ENCODE results near the gene NINJ2. TPM values are rescaled to one million over a fixed set of nuclear protein-coding genes. Genes with fewer than 3 reads are reported as not detected.

NINJ2 gene
- total RNA-seq, 4 donors from 2014 or later: 0.49 to 7.2 (median 2.0) TPM

- no peaks in the 10 kb centered on the region for H3K9me3 ChIP-seq
- no peak overlapping the region for H3K4me3 ChIP-seq (replicated peaks in 1 of 3)
- TF ChIP-seq POLR2A (IDR thresholded peaks at IDR 0.05) (no peak), CTCF (IDR thresholded peaks at IDR 0.05) (no peak)
- intact Hi-C loops (cut with DNase I): loop anchor here (5.0 to 10.0 kb wide), 3 partner anchors 184 to 526 kb away; partner anchors contain the start of gene WNK1
- H3K36me3 ChIP-seq: no peaks in the 10 kb centered on the region
- H3K27ac ChIP-seq: no peak overlapping the region
- WGBS, 2 donors: 78 to 84% methylated on average over 4 to 6 of the region's 6 CpGs
- peaks cover 3% of the 10 kb centered on the region for H3K27me3 ChIP-seq
- H3K4me1 ChIP-seq: peaks cover 8 to 26% of the 10 kb centered on the region in 2 donors
- no peak for DNase-seq
Measured at GRCh38 chr12:568486-568885, 94.8 kb downstream of the NINJ2 start.

- no peak overlapping the region for H3K4me3 ChIP-seq (replicated peaks in 1 of 3)
- TF ChIP-seq POLR2A (IDR thresholded peaks at IDR 0.05) (no peak), CTCF (IDR thresholded peaks at IDR 0.05) (no peak)
- no peaks in the 10 kb centered on the region for H3K9me3 ChIP-seq
- peaks cover 8 to 12% of the 10 kb centered on the region in 2 donors for H3K4me1 ChIP-seq
- no peaks in the 10 kb centered on the region for H3K36me3 ChIP-seq
- peaks cover 3% of the 10 kb centered on the region for H3K27me3 ChIP-seq
- no peak overlapping the region for H3K27ac ChIP-seq
- no peak for DNase-seq
- intact Hi-C loops (cut with DNase I): loop anchor here (5.0 to 10.0 kb wide), 3 partner anchors 187 to 529 kb away; partner anchors contain the start of gene WNK1
- 95 to 96% methylated on average over 16 to 21 of the region's 21 CpGs for WGBS, 2 donors
Measured at GRCh38 chr12:565589-566105, 97.6 kb downstream of the NINJ2 start.

- Histone ChIP-seq H3K36me3 (no peaks in the 10 kb centered on the region), H3K9me3 (no peaks in the 10 kb centered on the region), H3K4me3 (replicated peaks in 1 of 3) (no peak overlapping the region), H3K4me1 (peaks cover 7 to 8% of the 10 kb centered on the region in 2 donors), H3K27ac (no peak overlapping the region), H3K27me3 (peaks cover 3% of the 10 kb centered on the region)
- intact Hi-C loops (cut with DNase I): loop anchor here (5.0 to 10.0 kb wide), 3 partner anchors 187 to 530 kb away; partner anchors contain the start of gene WNK1
- TF ChIP-seq CTCF (IDR thresholded peaks at IDR 0.05) (no peak), POLR2A (IDR thresholded peaks at IDR 0.05) (no peak)
- WGBS, 2 donors: 94% methylated on average over 7 to 8 of the region's 8 CpGs
- no peak for DNase-seq
Measured at GRCh38 chr12:565161-565560, 98.1 kb downstream of the NINJ2 start.

GRCh38 chr12:563787-564298, 99.4 kb downstream of the NINJ2 start:
- TF ChIP-seq POLR2A (IDR thresholded peaks at IDR 0.05) (no peak), CTCF (IDR thresholded peaks at IDR 0.05) (no peak)
- intact Hi-C loops (cut with DNase I): loop anchor here (10.0 kb wide), 1 partner anchor 531 kb away; no protein-coding TSS in a partner anchor
- Histone ChIP-seq H3K27me3 (peaks cover 3% of the 10 kb centered on the region), H3K9me3 (no peaks in the 10 kb centered on the region), H3K36me3 (no peaks in the 10 kb centered on the region), H3K27ac (no peak overlapping the region), H3K4me3 (replicated peaks in 1 of 3) (no peak overlapping the region), H3K4me1 (no peaks in the 10 kb centered on the region)
- no peak for DNase-seq
- WGBS, 2 donors: 67 to 72% methylated on average over 7 of the region's 7 CpGs

GRCh38 chr12:563250-563781, 99.9 kb downstream of the NINJ2 start:
- Histone ChIP-seq H3K36me3 (no peaks in the 10 kb centered on the region), H3K27ac (no peak overlapping the region), H3K4me1 (no peaks in the 10 kb centered on the region), H3K9me3 (no peaks in the 10 kb centered on the region), H3K4me3 (replicated peaks in 1 of 3) (no peak overlapping the region), H3K27me3 (peaks cover 2% of the 10 kb centered on the region)
- intact Hi-C loops (cut with DNase I): loop anchor here (10.0 kb wide), 1 partner anchor 531 kb away; no protein-coding TSS in a partner anchor
- 63 to 65% methylated on average over 8 of the region's 8 CpGs for WGBS, 2 donors
- no peak for DNase-seq
- TF ChIP-seq POLR2A (IDR thresholded peaks at IDR 0.05): no peak
- TF ChIP-seq CTCF (IDR thresholded peaks at IDR 0.05): no peak
